Measurements from ENCODE around the gene CNTNAP5. TPM values are rescaled to one million over a fixed set of nuclear protein-coding genes. Genes with fewer than 3 reads are reported as not detected.

The CNTNAP5 gene
- total and polyA plus RNA-seq, 2 donors (not counting 3 experiments of a cell fraction or from before 2014, with no cell fraction given), result not detected

DNA sequence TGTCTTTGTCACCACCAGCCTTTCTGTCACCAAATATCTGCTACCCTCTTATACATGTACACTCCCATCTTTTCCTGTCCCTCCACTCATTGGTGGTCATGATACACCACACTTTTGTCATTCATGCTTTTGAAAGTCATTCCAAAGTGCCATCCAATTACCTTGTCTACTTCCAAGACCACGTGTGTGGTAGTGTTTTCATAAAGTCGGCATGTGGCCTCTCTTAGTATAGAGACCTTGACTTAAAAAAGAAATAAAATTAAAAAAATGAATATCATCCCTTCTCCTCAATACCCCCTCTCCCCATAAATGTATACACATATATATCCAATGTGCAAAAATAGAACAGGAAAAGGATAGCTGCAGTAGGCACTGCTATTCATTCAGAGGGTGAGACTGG, 271.4 kb downstream of the CNTNAP5 start:
- no peaks in the 10 kb centered on the region for H3K9me1 ChIP-seq (replicated peaks; ENCODE audit: control insufficient read depth, extremely low read depth, insufficient read depth, low read length)
- DNase-seq (ENCODE audit: low read depth, low spot score) (no peak), FAIRE-seq (no peak)
- no peak overlapping the region for H3K27ac ChIP-seq (ENCODE audit: insufficient read depth, low read depth, low read length)
- intact Hi-C loops (cut with micrococcal nuclease) (no loop called here), dilution Hi-C loops (cut with MboI; ENCODE audit: extremely low pct_ligation_motif_present, low sequenced_read_pairs) (no loop called here)
- CTCF ChIA-PET, result no interaction called here
- H3K4me2 ChIP-seq (ENCODE audit: insufficient read depth, low read length), result no peak overlapping the region
- no peak overlapping the region for H3K4me3 ChIP-seq (replicated peaks in 1 of 3; ENCODE audit: insufficient read depth in 1 of 3, low read depth in 1 of 3, low read length in 3 of 3)
- no peaks in the 10 kb centered on the region for H3K4me1 ChIP-seq (ENCODE audit: control insufficient read depth, extremely low read depth, insufficient read depth, low read length)
- no peak for TF ChIP-seq FOS (IDR thresholded peaks at IDR 0.05; ENCODE audit: borderline replicate concordance, insufficient read depth, low read length)
- no peak for TF ChIP-seq MYC (IDR thresholded peaks at IDR 0.05; ENCODE audit: low read depth, low read length)
- no peak for TF ChIP-seq EZH2 (IDR thresholded peaks at IDR 0.05; ENCODE audit: borderline replicate concordance, low read depth, low read length, severe bottlenecking)
- no peak for TF ChIP-seq POLR2AphosphoS5 (IDR thresholded peaks at IDR 0.05; ENCODE audit: insufficient read depth, low read depth, low read length)
- TF ChIP-seq JUN (IDR thresholded peaks at IDR 0.05; ENCODE audit: borderline replicate concordance, insufficient read depth, insufficient read length, low read depth), result no peak
- no peak for TF ChIP-seq POLR2A (IDR thresholded peaks at IDR 0.05; ENCODE audit: low read depth, low read length)
- TF ChIP-seq, protein P1, sequence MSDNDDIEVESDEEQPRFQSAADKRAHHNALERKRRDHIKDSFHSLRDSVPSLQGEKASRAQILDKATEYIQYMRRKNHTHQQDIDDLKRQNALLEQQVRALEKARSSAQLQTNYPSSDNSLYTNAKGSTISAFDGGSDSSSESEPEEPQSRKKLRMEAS (IDR thresholded peaks at IDR 0.05; ENCODE audit: insufficient read depth, insufficient read length), result no peak
- no peak for TF ChIP-seq GATA2 (IDR thresholded peaks at IDR 0.05; ENCODE audit: insufficient read depth, insufficient read length, low read depth, low read length)
- TF ChIP-seq, protein P2, sequence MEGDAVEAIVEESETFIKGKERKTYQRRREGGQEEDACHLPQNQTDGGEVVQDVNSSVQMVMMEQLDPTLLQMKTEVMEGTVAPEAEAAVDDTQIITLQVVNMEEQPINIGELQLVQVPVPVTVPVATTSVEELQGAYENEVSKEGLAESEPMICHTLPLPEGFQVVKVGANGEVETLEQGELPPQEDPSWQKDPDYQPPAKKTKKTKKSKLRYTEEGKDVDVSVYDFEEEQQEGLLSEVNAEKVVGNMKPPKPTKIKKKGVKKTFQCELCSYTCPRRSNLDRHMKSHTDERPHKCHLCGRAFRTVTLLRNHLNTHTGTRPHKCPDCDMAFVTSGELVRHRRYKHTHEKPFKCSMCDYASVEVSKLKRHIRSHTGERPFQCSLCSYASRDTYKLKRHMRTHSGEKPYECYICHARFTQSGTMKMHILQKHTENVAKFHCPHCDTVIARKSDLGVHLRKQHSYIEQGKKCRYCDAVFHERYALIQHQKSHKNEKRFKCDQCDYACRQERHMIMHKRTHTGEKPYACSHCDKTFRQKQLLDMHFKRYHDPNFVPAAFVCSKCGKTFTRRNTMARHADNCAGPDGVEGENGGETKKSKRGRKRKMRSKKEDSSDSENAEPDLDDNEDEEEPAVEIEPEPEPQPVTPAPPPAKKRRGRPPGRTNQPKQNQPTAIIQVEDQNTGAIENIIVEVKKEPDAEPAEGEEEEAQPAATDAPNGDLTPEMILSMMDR (IDR thresholded peaks at IDR 0.05; ENCODE audit: extremely low read depth in 1 of 2, insufficient read depth in 1 of 2, low read depth in 1 of 2, low read length in 2 of 2), result no peak
- no peaks in the 10 kb centered on the region for H3K36me3 ChIP-seq (ENCODE audit: control insufficient read depth in 2 of 2, extremely low read depth in 1 of 2, insufficient read depth in 2 of 2, low read length in 2 of 2)
- H4K20me1 ChIP-seq (replicated peaks; ENCODE audit: control insufficient read depth, extremely low read depth, insufficient read depth, low read length), result no peaks in the 10 kb centered on the region
- no TSS peak for BruUV-seq (replicated peaks)
- no peak overlapping the region for H3K9ac ChIP-seq (replicated peaks; ENCODE audit: extremely low read depth, insufficient read depth, low read length)
- H2AFZ ChIP-seq (ENCODE audit: low read depth, low read length), result no peak overlapping the region
- POLR2A ChIA-PET, result no interaction called here
- H3K27me3 ChIP-seq (ENCODE audit: control insufficient read depth in 2 of 2, insufficient read depth in 2 of 2, low read length in 2 of 2), result no peaks in the 10 kb centered on the region
- peaks cover 9% of the 10 kb centered on the region for H3K9me3 ChIP-seq (replicated peaks; ENCODE audit: control insufficient read depth, insufficient read depth, low read length)
- H3K79me2 ChIP-seq (ENCODE audit: control insufficient read depth, insufficient read depth, low read length), result no peaks in the 10 kb centered on the region

Data from endothelial cell of umbilical vein (primary cell).